SK-N-SH (cell line): ENCODE results near the gene ACVRL1. TPM values are rescaled to one million over a fixed set of nuclear protein-coding genes. Genes with fewer than 3 reads are reported as not detected.

ENCODE experiments used
- CTCF ChIA-PET: fragments of 300-600, 350-600 bp; formaldehyde crosslinking; extraction: SDS; loops from one replicate; lab custom pipeline; 2021; lab: Yijun Ruan, JAX
- POLR2A ChIA-PET: fragments of 350-600 bp; sonication (Branson Sonifier 250); formaldehyde crosslinking; extraction: SDS; loops from one replicate; lab custom pipeline; 2020; ENCODE audit warnings: antibody characterized with exemption, inconsistent platforms; lab: Yijun Ruan, JAX
- DNase-seq: peaks from one replicate; pipeline ENCODE4 v3.0.0; 2012
- H2AFZ ChIP-seq: fragments of 200-600 bp; sonication (generic); 2 replicates; pipeline ENCODE4 v1.8.1; 2016; ENCODE audit warnings: antibody characterized with exemption, mild to moderate bottlenecking, low read depth
- H3F3A ChIP-seq: fragments of 200-600 bp; sonication (generic); replicated peaks from 2 replicates; pipeline ENCODE3; 2016; ENCODE audit warnings: antibody characterized with exemption, mild to moderate bottlenecking; ENCODE audit not compliant: insufficient read depth
- H3K27ac ChIP-seq, 2 experiments: fragments of 200-500 bp in 1 of 2; fragments of 200-600 bp in 1 of 2; sonication (Bioruptor generic) in 1 of 2; sonication (generic), shearing (Covaris generic) in 1 of 2; 2 replicates each; pipeline versions ENCODE4 v1.5.1 to v1.6.1; 2014 to 2016; ENCODE audit warnings: low read depth in 2 of 2, inconsistent platforms in 1 of 2, low read length in 1 of 2, mild to moderate bottlenecking in 1 of 2, mixed read lengths in 1 of 2
- H3K27me3 ChIP-seq: fragments of 200-600 bp; sonication (generic), shearing (Covaris generic); 2 replicates; pipeline ENCODE4 v1.6.1; 2016; ENCODE audit warnings: mixed run types; ENCODE audit not compliant: insufficient read depth
- H3K36me3 ChIP-seq, 2 experiments: fragments of 200-500 bp in 1 of 2; fragments of 200-600 bp in 1 of 2; sonication (Bioruptor generic) in 1 of 2; sonication (generic) in 1 of 2; replicated peaks in 1 of 2; 2 replicates each; pipeline versions ENCODE3 to v1.5.1; 2014 to 2016; ENCODE audit warnings: low read length in 1 of 2, mild to moderate bottlenecking in 1 of 2; ENCODE audit not compliant: insufficient read depth in 2 of 2, control insufficient read depth in 1 of 2
- H3K4me1 ChIP-seq, 2 experiments: fragments of 200-500 bp in 1 of 2; fragments of 200-600 bp in 1 of 2; sonication (Bioruptor generic) in 1 of 2; sonication (generic), shearing (Covaris generic) in 1 of 2; 2 replicates each; pipeline versions ENCODE4 v1.5.1 to v1.6.1; 2014 to 2016; ENCODE audit warnings: low read depth in 1 of 2, low read length in 1 of 2, mixed run types in 1 of 2; ENCODE audit not compliant: insufficient read depth in 2 of 2, control insufficient read depth in 1 of 2
- H3K4me2 ChIP-seq: fragments of 200-600 bp; sonication (generic), shearing (Covaris generic); 2 replicates; pipeline ENCODE4 v1.6.1; 2017; ENCODE audit warnings: mixed run types
- H3K4me3 ChIP-seq, 2 experiments: fragments of 200-500 bp in 1 of 2; fragments of 200-600 bp in 1 of 2; sonication (Bioruptor generic) in 1 of 2; sonication (generic), shearing (Covaris generic) in 1 of 2; 2 replicates each; pipeline versions ENCODE4 v1.5.1 to v1.8.1; 2014 to 2016; ENCODE audit warnings: low read depth in 2 of 2, inconsistent platforms in 1 of 2, low read length in 1 of 2, mild to moderate bottlenecking in 1 of 2, mixed read lengths in 1 of 2, moderate library complexity in 1 of 2
- H3K79me2 ChIP-seq: fragments of 200-600 bp; sonication (generic); 2 replicates; pipeline ENCODE4 v1.8.1; 2017; ENCODE audit warnings: mild to moderate bottlenecking; ENCODE audit not compliant: insufficient read depth
- H3K9ac ChIP-seq: fragments of 200-600 bp; sonication (generic); 2 replicates; pipeline ENCODE4 v1.6.1; 2017; ENCODE audit warnings: mixed run types
- H3K9me2 ChIP-seq: fragments of 200-600 bp; sonication (generic); 2 replicates; pipeline ENCODE4 v1.6.1; 2017; ENCODE audit warnings: mixed run types
- H3K9me3 ChIP-seq: fragments of 200-600 bp; sonication (generic); 2 replicates; pipeline ENCODE4 v1.6.1; 2017; ENCODE audit warnings: mixed run types, mild to moderate bottlenecking, moderate library complexity
- H4K20me1 ChIP-seq: fragments of 200-600 bp; sonication (generic); 2 replicates; pipeline ENCODE4 v1.6.1; 2017; ENCODE audit warnings: mild to moderate bottlenecking, mixed run types; ENCODE audit not compliant: insufficient read depth
- CHD2 ChIP-seq: fragments of 150-350 bp; IDR thresholded peaks from 2 replicates; pipeline ENCODE4 v1.6.1; 2018; ENCODE audit warnings: low read length; ENCODE audit not compliant: partially characterized antibody
- EP300 ChIP-seq, 2 experiments: IDR thresholded peaks; 2 replicates each; pipeline versions ENCODE4 v1.4.0 to v1.6.1; 2012; ENCODE audit warnings: borderline replicate concordance in 1 of 2, low read depth in 1 of 2, low read length in 1 of 2
- FOSL2 ChIP-seq: IDR thresholded peaks from 2 replicates; pipeline ENCODE4 v1.4.0; 2012; ENCODE audit warnings: low read depth, mild to moderate bottlenecking, moderate library complexity, borderline replicate concordance
- GATA2 ChIP-seq: sonication (generic); formaldehyde crosslinking; IDR thresholded peaks from 2 replicates; pipeline ENCODE4 v1.5.0; 2020; ENCODE audit warnings: mild to moderate bottlenecking, missing genetic modification reagents
- MEF2A ChIP-seq: IDR thresholded peaks from 2 replicates; pipeline ENCODE4 v1.4.0; 2012; ENCODE audit warnings: low read depth, borderline replicate concordance
- NRF1 ChIP-seq: IDR thresholded peaks from 2 replicates; pipeline ENCODE4 v1.6.1; 2012; ENCODE audit warnings: low read depth, mild to moderate bottlenecking, low read length
- RAD21 ChIP-seq: IDR thresholded peaks from 2 replicates; pipeline ENCODE4 v1.6.1; 2012; ENCODE audit warnings: mild to moderate bottlenecking, low read length
- RCOR1 ChIP-seq: fragments of 150-350 bp; IDR thresholded peaks from 2 replicates; pipeline ENCODE4 v1.6.1; 2017; ENCODE audit warnings: antibody characterized with exemption, low read length
- RXRA ChIP-seq: IDR thresholded peaks from 2 replicates; pipeline ENCODE4 v1.4.0; 2012; ENCODE audit warnings: low read depth, mild to moderate bottlenecking, borderline replicate concordance
- SIN3A ChIP-seq: IDR thresholded peaks from 2 replicates; pipeline ENCODE4 v1.6.1; 2012; ENCODE audit warnings: low read depth, mild to moderate bottlenecking, low read length, moderate library complexity, borderline replicate concordance
- SMC3 ChIP-seq: IDR thresholded peaks from 2 replicates; pipeline ENCODE4 v1.6.1; 2012; ENCODE audit warnings: low read depth, low read length, improper control_type of control experiment
- TCF12 ChIP-seq: IDR thresholded peaks from 2 replicates; pipeline ENCODE4 v1.4.0; 2012
- YY1 ChIP-seq: IDR thresholded peaks from 2 replicates; pipeline ENCODE4 v1.4.0; 2012; ENCODE audit warnings: low read depth, mild to moderate bottlenecking
- WGBS: methylation state at CpG from one replicate; pipeline ENCODE4 v1.1.6; 2017; ENCODE audit warnings: low lambda C conversion rate; 5-methylcytosine and 5-hydroxymethylcytosine counted together
- polyA plus RNA-seq, 3 experiments: library from polyadenylated mRNA; depleted of rRNA; stranded (reverse); fragments of >200 nt; gene quantifications; 2 replicates each; pipeline ENCODE4 v1.2.3, GENCODE V29; 2012
- TF ChIP-seq, protein P1 (sequence below): IDR thresholded peaks from 2 replicates; pipeline ENCODE4 v1.4.0; 2012; ENCODE audit warnings: low read depth, borderline replicate concordance
- TF ChIP-seq, protein P2 (sequence below): IDR thresholded peaks from 2 replicates; pipeline ENCODE4 v1.6.1; 2012; ENCODE audit warnings: mild to moderate bottlenecking, low read depth, low read length, moderate library complexity

ACVRL1 gene
- polyA plus RNA-seq, 1 of the 3 experiments (the other 2 are of a cell fraction) = 0.07 TPM

DNA sequence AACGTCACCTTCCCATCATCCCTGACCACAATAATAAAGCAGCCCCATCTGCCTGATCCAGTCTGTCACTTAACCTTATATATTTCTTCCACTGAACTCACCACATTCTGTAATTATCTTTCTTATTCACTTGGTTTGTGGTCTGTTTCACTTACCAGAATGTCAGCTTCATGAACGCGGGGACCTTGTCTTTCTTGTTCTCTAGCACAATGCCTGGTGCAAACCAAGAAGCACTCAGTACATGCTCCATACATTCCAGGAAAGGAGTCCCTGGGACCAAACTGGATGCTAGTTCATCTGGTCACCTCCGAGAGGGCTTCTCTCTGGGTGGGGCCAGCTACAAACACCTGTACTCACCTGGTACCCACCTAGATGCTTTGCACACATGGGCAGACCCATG, 36.8 kb upstream of the ACVRL1 start:
- POLR2A ChIA-PET = no interaction called here
- no peaks in the 10 kb centered on the region for H3F3A ChIP-seq
- no peaks in the 10 kb centered on the region for H3K9me2 ChIP-seq
- no peak overlapping the region for H3K4me3 ChIP-seq
- H3K4me1 ChIP-seq = peaks cover 0 to 53% of the 10 kb centered on the region in 2 experiments; a peak in 1 of 4 replicates
- H3K9me3 ChIP-seq = no peaks in the 10 kb centered on the region
- TF ChIP-seq, protein P1, sequence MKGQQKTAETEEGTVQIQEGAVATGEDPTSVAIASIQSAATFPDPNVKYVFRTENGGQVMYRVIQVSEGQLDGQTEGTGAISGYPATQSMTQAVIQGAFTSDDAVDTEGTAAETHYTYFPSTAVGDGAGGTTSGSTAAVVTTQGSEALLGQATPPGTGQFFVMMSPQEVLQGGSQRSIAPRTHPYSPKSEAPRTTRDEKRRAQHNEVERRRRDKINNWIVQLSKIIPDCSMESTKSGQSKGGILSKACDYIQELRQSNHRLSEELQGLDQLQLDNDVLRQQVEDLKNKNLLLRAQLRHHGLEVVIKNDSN = no peak
- TF ChIP-seq MEF2A (no peak), NRF1 (no peak), FOSL2 (no peak), TCF12 (no peak), RCOR1 (no peak), CHD2 (no peak)
- TF ChIP-seq, all 33 proteins: peak for 0
- Histone ChIP-seq H4K20me1 (no peaks in the 10 kb centered on the region), H3K27me3 (no peaks in the 10 kb centered on the region; the same call in 1 of the 2 replicates), H3K27ac (no peak overlapping the region), H3K9ac (no peak overlapping the region), H3K36me3 (no peaks in the 10 kb centered on the region), H2AFZ (no peak overlapping the region), H3K79me2 (no peaks in the 10 kb centered on the region), H3K4me2 (no peak overlapping the region)
- WGBS = 76% methylated on average over 4 of the region's 4 CpGs
- DNase-seq = no peak
- CTCF ChIA-PET = interaction anchor here (0.7 to 18.2 kb wide), 7 partner anchors 21 to 155 kb away, joined by 3 to 194 read pairs (median 3); a partner anchor contains a TSS

DNA sequence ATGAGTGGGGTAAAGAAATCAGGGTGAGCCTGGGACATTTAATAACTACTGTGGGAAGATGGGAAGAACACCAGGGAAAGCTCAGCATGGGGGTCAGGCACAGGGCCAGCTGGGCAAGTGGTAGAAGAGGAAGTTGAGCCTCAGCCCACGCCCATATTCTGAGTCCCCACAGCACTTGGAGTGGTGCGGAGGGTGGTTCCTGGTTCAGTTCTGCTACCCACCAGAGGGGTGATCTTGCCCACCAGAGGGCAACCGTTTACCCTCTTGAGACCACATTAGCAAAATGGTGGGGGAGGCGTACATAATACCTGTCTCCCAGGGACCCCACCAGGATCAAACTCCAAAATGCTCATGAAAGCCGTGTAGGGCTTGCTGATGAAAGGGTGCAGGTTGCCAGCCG, 36.2 kb upstream of the ACVRL1 start:
- Histone ChIP-seq H2AFZ (no peak overlapping the region), H3K9me2 (no peaks in the 10 kb centered on the region), H3K4me2 (no peak overlapping the region), H3K9me3 (no peaks in the 10 kb centered on the region), H3K9ac (no peak overlapping the region), H3K27me3 (no peaks in the 10 kb centered on the region; the same call in 1 of the 2 replicates), H4K20me1 (no peaks in the 10 kb centered on the region), H3K4me3 (no peak overlapping the region), H3K4me1 (peaks cover 0 to 47% of the 10 kb centered on the region in 2 experiments; a peak in 1 of 4 replicates), H3K79me2 (no peaks in the 10 kb centered on the region), H3K27ac (no peak overlapping the region), H3K36me3 (no peaks in the 10 kb centered on the region), H3F3A (no peaks in the 10 kb centered on the region)
- ChIA-PET POLR2A (no interaction called here), CTCF (interaction anchor here (0.7 to 18.2 kb wide), 6 partner anchors 24 to 339 kb away, joined by 3 to 194 read pairs (median 12); a partner anchor contains a TSS)
- 79% methylated on average over 6 of the region's 6 CpGs for WGBS
- no peak for DNase-seq
- no peak for TF ChIP-seq SMC3
- TF ChIP-seq, protein P2, sequence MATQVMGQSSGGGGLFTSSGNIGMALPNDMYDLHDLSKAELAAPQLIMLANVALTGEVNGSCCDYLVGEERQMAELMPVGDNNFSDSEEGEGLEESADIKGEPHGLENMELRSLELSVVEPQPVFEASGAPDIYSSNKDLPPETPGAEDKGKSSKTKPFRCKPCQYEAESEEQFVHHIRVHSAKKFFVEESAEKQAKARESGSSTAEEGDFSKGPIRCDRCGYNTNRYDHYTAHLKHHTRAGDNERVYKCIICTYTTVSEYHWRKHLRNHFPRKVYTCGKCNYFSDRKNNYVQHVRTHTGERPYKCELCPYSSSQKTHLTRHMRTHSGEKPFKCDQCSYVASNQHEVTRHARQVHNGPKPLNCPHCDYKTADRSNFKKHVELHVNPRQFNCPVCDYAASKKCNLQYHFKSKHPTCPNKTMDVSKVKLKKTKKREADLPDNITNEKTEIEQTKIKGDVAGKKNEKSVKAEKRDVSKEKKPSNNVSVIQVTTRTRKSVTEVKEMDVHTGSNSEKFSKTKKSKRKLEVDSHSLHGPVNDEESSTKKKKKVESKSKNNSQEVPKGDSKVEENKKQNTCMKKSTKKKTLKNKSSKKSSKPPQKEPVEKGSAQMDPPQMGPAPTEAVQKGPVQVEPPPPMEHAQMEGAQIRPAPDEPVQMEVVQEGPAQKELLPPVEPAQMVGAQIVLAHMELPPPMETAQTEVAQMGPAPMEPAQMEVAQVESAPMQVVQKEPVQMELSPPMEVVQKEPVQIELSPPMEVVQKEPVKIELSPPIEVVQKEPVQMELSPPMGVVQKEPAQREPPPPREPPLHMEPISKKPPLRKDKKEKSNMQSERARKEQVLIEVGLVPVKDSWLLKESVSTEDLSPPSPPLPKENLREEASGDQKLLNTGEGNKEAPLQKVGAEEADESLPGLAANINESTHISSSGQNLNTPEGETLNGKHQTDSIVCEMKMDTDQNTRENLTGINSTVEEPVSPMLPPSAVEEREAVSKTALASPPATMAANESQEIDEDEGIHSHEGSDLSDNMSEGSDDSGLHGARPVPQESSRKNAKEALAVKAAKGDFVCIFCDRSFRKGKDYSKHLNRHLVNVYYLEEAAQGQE = no peak
- TF ChIP-seq YY1 = no peak
- TF ChIP-seq GATA2 (CRISPR knock-in tag) = no peak
- no peak for TF ChIP-seq RAD21
- TF ChIP-seq FOSL2 = no peak
- no peak for TF ChIP-seq EP300 (IDR thresholded peaks at IDR 0.05; ENCODE audit: borderline replicate concordance in 1 of 2, low read depth in 1 of 2, low read length in 1 of 2)
- no peak for TF ChIP-seq RXRA
- no peak for TF ChIP-seq SIN3A
- TF ChIP-seq, all 33 proteins: peak for 0
